Measurements from ENCODE around the gene JAGN1. TPM values are rescaled to one million over a fixed set of nuclear protein-coding genes. Genes with fewer than 3 reads are reported as not detected.
"Not testable (repeated sequence)": the region's sequence is repeated elsewhere in the genome, so short reads cannot be mapped to it uniquely, and the experiment has no call there.

Gene JAGN1
- total RNA-seq, 2 donors from 2014 or later = 31.8 to 42.8 TPM

DNA sequence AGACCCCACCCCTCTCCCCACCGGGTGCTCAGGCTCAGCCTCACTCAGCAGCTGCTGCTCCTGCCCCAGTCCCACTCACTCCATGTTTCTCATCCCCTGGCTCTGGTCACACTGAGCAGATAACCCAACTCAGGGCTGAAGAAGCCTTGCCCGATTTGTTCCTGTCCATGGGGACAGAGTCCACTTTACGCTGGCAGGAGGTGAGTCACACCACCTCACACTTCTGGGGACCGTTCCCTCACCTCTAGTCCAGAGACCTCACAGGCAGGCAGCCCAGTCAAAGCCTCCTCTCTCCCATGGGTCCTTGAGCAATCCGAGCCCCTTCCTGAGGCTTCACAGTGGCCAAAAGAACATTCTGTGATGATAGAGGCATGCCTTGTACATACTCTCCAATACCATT lies 11.7 kb upstream of the JAGN1 start:
- Mint-ChIP-seq H3K27ac (no peak overlapping the region), H3K36me3 (no peaks in the 10 kb centered on the region), H3K27me3 (no peaks in the 10 kb centered on the region), H3K4me3 (no peak overlapping the region), H3K9me3 (no peaks in the 10 kb centered on the region), H3K4me1 (ENCODE audit: low read depth in 2 of 2) (no peaks in the 10 kb centered on the region)
- ATAC-seq (no peak), DNase-seq (ENCODE audit: low spot score) (no peak)

DNA sequence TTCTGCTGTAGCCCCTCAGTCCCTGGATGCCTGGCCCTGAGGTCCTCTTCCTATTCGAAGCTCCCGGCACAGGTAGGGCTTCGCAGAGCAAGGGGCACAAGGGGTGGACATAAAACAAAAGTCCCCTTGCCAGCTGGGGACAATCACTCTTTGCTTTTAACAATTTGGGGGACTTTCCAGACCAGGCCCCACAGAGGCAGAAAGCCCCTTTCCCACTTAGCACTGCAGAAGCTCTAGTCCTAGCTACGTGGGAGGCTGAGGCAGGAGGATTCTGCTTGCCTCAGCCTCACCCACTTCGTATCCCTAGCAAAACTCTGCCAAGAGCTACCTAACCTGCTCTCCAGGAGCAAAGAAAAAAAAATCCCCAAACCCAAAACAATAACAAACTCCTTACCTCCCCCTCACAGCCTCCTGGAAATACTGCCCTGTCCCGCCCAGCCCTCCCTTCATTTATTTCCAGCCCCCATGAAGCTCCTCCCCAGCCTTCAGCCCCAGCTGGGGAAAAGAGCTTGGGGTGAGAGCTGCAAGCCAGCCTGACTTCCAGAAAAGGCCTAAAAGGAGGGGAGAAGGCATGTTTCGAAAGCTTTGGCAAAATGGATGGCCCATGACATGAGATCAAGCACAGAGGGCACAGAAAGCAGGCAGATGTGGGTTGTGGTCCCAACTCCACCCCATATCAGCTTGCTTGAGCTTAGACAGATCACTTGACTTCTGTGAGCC lies 10.4 kb upstream of the JAGN1 start, which contains the start of gene CIDEC:
CIDEC (minus strand) TSS at position 424 of the 720 bp plus-strand sequence. CDS start 1,767 bp downstream, outside the sequence.
- ATAC-seq (no peak), DNase-seq (ENCODE audit: low spot score) (no peak)
- Mint-ChIP-seq H3K36me3 (no peaks in the 10 kb centered on the region), H3K27me3 (no peaks in the 10 kb centered on the region), H3K4me3 (no peak within 1 kb of the TSS), H3K9me3 (no peaks in the 10 kb centered on the region), H3K4me1 (ENCODE audit: low read depth in 2 of 2) (no peaks in the 10 kb centered on the region), H3K27ac (no peak within 1 kb of the TSS)

DNA sequence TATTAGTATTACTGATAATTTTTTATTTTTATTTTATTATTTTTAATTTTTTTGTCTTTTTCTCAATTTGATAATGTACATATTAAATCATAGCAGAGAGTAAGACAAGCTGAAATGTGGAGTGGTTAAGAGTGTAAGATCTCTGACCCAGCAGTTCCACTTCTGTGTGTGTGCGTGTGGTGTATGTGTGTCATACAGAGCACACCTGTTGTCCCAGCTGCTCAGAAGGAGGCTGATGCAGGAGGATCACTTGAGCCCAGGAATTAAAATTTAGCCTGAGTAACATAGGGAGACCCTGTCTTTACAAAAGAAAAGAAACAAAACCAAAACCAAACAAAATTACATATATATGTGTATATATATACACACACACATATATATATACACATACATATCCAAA lies 9.0 kb upstream of the JAGN1 start:
- Mint-ChIP-seq H3K27ac (no peak overlapping the region), H3K27me3 (no peaks in the 10 kb centered on the region), H3K4me1 (ENCODE audit: low read depth in 2 of 2) (no peaks in the 10 kb centered on the region), H3K4me3 (no peak overlapping the region), H3K36me3 (no peaks in the 10 kb centered on the region), H3K9me3 (no peaks in the 10 kb centered on the region)
- no peak for DNase-seq (ENCODE audit: low spot score)
- no peak for ATAC-seq

DNA sequence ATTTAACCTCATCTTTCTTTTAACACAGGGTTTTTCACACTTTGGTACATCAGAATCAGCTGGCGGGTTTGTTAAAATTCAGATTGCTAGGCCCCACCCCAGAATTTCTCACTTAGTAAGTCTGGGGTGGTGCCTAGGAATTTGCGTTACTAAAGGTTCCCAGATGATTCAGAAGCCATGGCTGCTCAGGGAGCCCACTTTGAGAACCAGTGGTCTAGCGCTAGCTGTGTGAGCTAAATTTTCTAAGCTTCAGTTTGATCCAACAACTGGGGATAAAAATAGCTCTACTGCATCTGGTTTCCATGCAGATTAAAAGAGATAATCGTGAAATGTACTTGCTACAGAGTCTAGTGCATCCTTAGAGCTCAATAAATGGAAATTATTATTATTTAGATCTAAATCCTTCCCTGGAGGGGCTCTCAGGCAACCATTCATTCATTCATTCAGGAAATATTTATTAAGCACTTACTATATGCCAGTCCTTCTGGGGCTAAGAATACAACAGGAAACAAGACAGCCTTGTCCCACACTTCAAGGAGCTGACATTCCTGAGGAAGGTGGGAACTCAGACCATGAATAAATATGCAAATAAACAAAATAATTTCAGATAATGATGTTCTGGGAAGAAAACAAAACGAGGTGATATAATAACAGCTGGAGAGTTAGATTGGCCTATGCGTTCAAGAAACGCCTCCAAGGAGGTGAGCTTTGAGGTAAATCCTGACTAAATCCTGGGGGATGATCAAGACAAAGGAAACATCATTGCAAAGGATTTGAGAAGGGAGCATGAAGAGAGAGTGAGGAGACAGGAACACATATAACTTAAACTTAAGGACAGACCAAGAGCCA lies 6.5 kb upstream of the JAGN1 start:
- H3K4me1 Mint-ChIP-seq (ENCODE audit: low read depth in 2 of 2) = no peaks in the 10 kb centered on the region
- H3K36me3 Mint-ChIP-seq = no peaks in the 10 kb centered on the region
- H3K27ac Mint-ChIP-seq = no peak overlapping the region
- no peak overlapping the region for H3K4me3 Mint-ChIP-seq
- H3K27me3 Mint-ChIP-seq = no peaks in the 10 kb centered on the region
- DNase-seq (ENCODE audit: low spot score) (no peak), ATAC-seq (no peak)
- no peaks in the 10 kb centered on the region for H3K9me3 Mint-ChIP-seq

DNA sequence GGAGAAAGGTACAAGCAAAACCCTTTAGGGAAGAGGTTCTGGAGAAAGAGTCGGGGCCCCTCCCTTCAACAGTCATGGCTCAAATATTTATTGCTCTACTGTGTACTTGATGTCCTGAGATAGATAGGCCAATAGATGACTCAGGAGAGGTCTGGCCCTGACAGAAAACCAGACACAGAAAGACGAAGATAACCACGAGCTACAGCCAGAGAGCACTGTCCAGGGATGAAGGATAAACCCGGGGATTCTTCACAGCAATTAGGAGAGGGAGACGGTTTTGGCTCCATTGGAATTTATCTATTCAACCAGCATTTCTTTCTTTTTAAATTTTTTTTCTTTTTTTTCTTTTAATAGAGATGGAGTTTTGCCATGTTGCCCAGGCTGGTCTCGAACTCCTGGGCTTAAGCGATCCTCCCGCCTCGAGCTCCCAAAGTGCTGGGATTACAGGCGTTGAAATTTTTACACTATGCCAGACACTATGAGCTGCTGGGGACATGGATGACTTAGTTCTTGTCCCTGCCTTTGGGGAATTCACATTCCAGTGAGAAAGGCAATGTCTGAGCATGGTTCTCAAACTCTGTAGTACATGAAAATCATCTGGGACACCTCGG lies 5.8 kb upstream of the JAGN1 start:
- Mint-ChIP-seq H3K4me3 (no peak overlapping the region), H3K27ac (no peak overlapping the region), H3K9me3 (no peaks in the 10 kb centered on the region), H3K27me3 (no peaks in the 10 kb centered on the region), H3K36me3 (no peaks in the 10 kb centered on the region), H3K4me1 (ENCODE audit: low read depth in 2 of 2) (no peaks in the 10 kb centered on the region)
- ATAC-seq (no peak), DNase-seq (ENCODE audit: low spot score) (no peak)

DNA sequence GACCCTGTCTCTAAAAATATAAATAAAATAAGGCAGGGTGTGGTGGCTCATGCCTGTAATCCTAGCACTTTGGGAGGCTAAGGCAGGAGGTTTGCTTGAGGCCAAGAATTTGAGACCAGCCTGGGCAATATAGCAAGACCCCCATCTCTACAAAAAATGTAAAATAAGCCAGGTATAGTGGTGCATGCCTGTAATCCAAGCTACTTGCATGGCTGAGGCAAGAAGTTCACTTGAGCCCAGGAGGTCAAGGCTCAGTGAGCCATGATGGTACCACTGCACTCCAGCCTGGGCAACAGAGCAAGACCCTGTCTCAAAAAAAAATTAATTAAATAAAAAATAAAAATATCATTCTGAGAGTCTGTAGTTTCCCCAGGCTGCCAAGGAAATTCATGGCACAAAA lies 4.1 kb upstream of the JAGN1 start:
- ATAC-seq (no peak), DNase-seq (ENCODE audit: low spot score) (no peak)
- H3K36me3 Mint-ChIP-seq = no peaks in the 10 kb centered on the region
- no peaks in the 10 kb centered on the region for H3K9me3 Mint-ChIP-seq
- H3K4me1 Mint-ChIP-seq (ENCODE audit: low read depth in 2 of 2) = peaks cover 1 to 4% of the 10 kb centered on the region in 2 donors
- H3K27ac Mint-ChIP-seq = no peak overlapping the region
- no peak overlapping the region for H3K4me3 Mint-ChIP-seq
- no peaks in the 10 kb centered on the region for H3K27me3 Mint-ChIP-seq

DNA sequence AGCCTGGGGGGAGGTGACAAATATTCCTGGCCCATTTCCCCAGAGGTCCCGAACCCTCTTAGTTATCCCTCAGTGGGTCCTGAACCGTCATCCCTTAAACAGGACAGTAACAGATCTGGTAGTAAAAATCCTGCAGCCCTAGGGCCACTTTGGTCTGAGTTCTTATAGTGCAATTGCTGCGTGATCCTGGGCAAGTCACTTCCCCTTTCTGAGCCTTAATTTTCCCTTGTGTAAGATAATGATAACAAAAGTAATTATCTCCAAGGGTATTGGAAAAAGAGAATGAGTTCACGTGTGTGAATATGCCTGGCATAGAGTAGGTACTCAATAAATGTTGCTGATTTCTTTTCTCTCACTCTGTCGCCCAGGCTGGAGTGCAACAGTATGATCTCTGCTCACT lies 2.9 kb upstream of the JAGN1 start:
- ATAC-seq = no peak
- Mint-ChIP-seq H3K36me3 (peaks cover 3% of the 10 kb centered on the region), H3K4me3 (no peak overlapping the region), H3K9me3 (no peaks in the 10 kb centered on the region), H3K27me3 (no peaks in the 10 kb centered on the region), H3K27ac (no peak overlapping the region), H3K4me1 (ENCODE audit: low read depth in 2 of 2) (peaks cover 9% of the 10 kb centered on the region in 2 donors)
- DNase-seq (ENCODE audit: low spot score) = no peak

DNA sequence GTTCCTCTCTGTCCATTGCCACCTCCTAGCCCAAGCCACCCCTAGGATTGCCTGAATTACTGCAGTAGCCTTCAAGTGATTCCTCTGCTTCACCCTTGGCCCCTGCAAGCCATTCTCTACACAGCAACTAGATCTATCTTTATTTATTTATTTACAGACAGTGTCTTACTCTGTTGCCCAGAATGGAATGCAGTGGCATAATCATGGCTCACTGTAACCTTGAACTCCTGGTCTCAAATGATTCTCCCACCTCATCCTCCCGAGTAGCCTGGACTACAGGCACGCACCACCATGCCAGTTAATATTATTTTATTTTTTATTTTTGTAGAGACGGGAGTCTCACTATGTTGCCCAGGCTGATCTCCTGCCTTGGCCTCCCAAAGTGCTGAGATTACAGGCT lies 1.9 kb upstream of the JAGN1 start:
- Mint-ChIP-seq H3K27me3 (no peaks in the 10 kb centered on the region), H3K4me3 (no peak overlapping the region), H3K27ac (peak overlapping the region in 1 of 2 donors; percentile 95), H3K9me3 (no peaks in the 10 kb centered on the region), H3K4me1 (ENCODE audit: low read depth in 2 of 2) (peaks cover 17 to 19% of the 10 kb centered on the region in 2 donors), H3K36me3 (peaks cover 11% of the 10 kb centered on the region)
- DNase-seq (ENCODE audit: low spot score) (no peak), ATAC-seq (no peak)

DNA sequence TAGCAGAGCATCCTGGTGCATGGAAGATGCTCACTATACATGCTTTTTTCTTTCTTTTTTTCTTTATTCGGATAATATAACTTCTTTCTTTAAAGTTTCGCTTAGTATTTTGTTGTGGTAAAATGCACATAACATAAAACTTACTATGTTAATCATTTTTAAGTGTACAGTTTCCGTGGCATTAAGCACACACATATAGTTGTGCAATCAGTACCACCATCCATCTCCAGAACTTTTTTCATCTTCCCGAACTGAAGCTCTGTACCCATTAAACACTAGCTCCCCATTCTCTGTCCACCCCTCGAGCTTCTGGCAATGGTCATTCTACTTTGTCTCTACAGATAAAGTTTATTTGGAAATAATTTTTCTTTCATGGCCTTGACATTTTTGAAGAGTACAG lies 1.0 kb upstream of the JAGN1 start:
- H3K4me3 Mint-ChIP-seq = peak overlapping the region; percentile 96
- H3K4me1 Mint-ChIP-seq (ENCODE audit: low read depth in 2 of 2) = peaks cover 22 to 27% of the 10 kb centered on the region in 2 donors
- H3K27me3 Mint-ChIP-seq = no peaks in the 10 kb centered on the region
- peaks cover 16% of the 10 kb centered on the region for H3K36me3 Mint-ChIP-seq
- DNase-seq (ENCODE audit: low spot score) (no peak), ATAC-seq (no peak)
- H3K27ac Mint-ChIP-seq = peak overlapping the region; percentile 95
- no peaks in the 10 kb centered on the region for H3K9me3 Mint-ChIP-seq

DNA sequence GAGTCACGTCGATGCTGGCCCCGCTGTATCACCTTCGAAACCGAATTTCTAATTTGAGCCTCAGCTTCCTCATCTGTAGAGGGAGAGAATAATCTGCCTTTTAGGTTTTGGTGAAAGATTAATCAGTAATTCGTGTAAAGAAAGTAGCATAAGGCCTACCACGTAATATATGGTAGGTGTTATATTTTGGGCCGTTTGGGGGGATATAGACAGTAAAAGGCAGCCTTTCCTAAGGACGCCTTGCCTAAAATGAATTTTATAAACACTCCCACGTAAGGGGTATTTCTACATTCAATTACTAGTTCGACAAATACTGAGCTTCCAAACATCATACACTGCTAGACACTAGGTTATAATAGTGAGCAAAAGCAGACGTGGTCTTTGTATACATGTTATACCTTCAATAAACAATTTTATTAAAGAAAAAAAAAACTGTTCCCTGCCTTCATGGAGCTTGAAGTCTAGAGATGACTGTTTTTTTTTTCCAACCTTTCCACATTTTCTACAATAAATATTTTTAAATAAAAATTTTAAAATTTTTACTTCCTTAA lies 737 bp downstream of the JAGN1 start:
- no peak for ATAC-seq
- no peak for DNase-seq (ENCODE audit: low spot score)
- Mint-ChIP-seq H3K27ac (peak overlapping the region; percentile 95), H3K36me3 (peaks cover 23% of the 10 kb centered on the region), H3K9me3 (no peaks in the 10 kb centered on the region), H3K4me3 (peak overlapping the region; percentile 96), H3K4me1 (ENCODE audit: low read depth in 2 of 2) (peaks cover 31 to 33% of the 10 kb centered on the region in 2 donors), H3K27me3 (no peaks in the 10 kb centered on the region)

DNA sequence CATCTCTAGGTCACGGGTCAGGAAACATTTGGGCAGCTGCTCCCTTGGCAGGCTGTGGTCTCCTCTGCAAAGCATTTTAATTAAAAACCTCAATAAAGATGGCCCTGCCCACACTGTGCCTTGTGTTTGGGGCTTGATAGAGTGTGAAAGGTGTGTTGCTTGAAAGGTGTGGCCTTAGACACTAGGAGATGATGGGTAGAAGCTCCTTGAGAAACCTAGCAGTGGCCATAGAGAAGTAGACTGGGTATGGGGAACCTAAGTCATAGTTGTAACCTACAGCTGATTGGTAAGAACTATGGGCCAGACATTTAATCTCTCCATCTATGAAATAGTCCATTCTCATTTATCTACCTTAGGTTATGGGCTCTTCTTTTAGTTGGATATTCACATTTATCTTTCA lies 3.3 kb downstream of the JAGN1 start:
- Mint-ChIP-seq H3K4me3 (no peak overlapping the region), H3K27me3 (no peaks in the 10 kb centered on the region), H3K27ac (peak overlapping the region; percentile 74 to 76), H3K4me1 (ENCODE audit: low read depth in 2 of 2) (peaks cover 38 to 39% of the 10 kb centered on the region in 2 donors), H3K36me3 (peaks cover 23% of the 10 kb centered on the region), H3K9me3 (no peaks in the 10 kb centered on the region)
- ATAC-seq = no peak
- no peak for DNase-seq (ENCODE audit: low spot score)

DNA sequence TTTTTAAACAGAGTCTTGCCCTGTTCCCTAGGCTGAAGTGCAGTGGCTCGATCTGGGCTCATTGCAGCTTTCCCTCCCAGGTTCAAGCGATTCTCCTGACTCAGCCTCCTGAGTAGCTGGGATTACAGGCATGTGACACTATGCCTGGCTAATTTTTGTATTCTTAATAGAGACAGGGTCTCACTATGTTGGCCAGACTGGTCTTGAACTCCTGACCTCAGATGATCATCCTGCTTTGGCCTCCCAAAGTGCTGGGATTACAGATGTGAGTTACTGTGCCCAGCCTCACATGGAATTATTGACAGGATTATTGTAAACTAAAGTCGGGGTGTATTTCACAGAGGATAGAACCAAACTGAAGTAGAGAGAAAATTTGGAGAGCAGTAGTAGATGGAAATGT lies 5.3 kb downstream of the JAGN1 start:
- not testable (repeated sequence) for H3K4me3 Mint-ChIP-seq; DNase-seq (ENCODE audit: low spot score); ATAC-seq; H3K27me3 Mint-ChIP-seq; H3K27ac Mint-ChIP-seq; H3K9me3 Mint-ChIP-seq
- Mint-ChIP-seq H3K4me1 (ENCODE audit: low read depth in 2 of 2) (peaks cover 34 to 39% of the 10 kb centered on the region in 2 donors), H3K36me3 (peaks cover 23% of the 10 kb centered on the region)

DNA sequence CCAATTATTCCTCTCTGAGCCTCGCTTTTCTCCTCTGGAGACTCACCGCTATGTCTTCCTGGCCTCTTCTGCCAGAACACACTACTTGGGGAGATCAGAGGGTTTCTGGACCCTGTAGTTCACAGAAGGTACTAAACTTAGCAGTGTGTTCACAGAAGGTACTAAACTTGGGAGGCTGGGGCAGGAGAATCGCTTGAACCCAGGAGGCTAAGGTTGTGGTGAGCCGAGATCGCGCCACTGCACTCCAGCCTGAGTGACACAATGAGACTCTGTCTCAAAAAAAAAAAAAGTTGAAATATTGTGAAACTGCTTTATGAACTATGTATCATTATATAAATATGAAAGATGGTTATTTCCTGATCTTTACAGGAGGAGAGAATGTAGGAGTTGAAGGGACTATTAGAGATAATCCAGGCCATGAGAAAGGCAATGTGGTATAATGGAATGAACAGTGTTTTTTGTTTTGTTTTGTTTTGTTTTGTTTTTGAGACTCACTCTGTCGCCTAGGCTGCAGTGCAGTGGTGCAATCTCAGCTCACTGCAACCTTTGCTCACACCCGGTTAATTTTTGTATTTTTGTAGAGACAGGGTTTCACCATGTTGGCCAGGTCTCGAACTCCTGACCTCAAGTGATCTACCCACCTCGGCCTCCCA lies 6.5 kb downstream of the JAGN1 start:
- not testable (repeated sequence) for H3K27me3 Mint-ChIP-seq; H3K4me3 Mint-ChIP-seq; DNase-seq (ENCODE audit: low spot score); H3K9me3 Mint-ChIP-seq; ATAC-seq
- H3K4me1 Mint-ChIP-seq (ENCODE audit: low read depth in 2 of 2) = peaks cover 31 to 34% of the 10 kb centered on the region in 2 donors
- H3K27ac Mint-ChIP-seq = peak overlapping the region in 1 of 2 donors; percentile 45
- H3K36me3 Mint-ChIP-seq = peaks cover 23% of the 10 kb centered on the region

Measured in natural killer cell treated with Interleukin-12 subunit alpha and Interleukin-12 subunit beta and Interleukin-15 and Interleukin-18, amount 100 ng/mL, for 72 hours (primary cell).